GM18861 (cell line): Measurements from ENCODE around the gene AP1S2.
"Not testable (repeated sequence)": the region's sequence is repeated elsewhere in the genome, so short reads cannot be mapped to it uniquely, and the experiment has no call there.

Experiments
- ATAC-seq: cut with Tn5 transposase; IDR thresholded peaks from one replicate; pipeline ENCODE4 v1.9.1; 2021; ENCODE audit not compliant: unreplicated experiment

Gene AP1S2

DNA sequence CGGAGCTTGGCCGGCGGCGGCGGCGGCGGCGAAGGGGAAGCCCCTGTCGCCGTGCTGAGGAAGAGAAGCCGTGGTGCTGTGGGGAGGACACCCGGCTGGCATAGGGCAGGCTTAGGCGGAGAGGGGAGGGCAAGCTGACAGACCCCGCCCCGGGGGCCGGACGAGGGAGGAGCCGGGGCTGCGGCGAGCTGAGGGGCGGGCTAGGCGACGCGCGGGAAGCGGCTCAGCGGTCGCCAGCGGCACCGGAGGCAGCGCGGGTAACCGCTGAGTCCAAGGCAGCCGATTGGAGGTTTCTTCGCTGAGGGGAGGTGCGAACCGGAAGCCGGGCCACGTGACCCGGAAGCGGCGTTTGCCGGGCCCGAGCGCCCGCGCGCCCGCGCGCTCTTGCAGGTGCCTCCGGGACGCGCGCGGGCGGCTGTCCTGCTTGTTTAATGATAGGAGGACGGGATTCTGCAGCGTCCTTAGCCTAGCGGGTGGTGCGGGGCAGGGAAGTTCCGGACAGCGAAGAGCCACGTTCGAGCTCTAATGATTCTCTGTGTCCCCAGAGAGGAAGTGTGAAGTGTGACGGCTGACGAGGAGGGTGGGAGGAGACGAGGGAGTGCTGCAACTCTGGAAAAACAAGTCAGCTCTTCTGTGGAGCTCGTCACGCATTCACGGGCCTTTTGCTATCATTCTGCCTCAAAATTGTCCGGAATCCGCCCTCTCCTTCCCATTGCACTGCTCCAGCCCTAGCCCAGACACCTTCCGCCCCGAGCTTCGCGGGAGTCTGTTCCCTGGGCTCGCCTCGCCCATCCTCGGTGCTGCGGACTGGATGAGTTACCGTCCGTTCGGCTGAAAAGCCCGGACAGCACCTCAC, at the start of gene AP1S2:
Gene AP1S2 (minus strand): TSS at position 102 of the 856 bp plus-strand sequence. CDS start 2,289 bp downstream, outside the sequence.
- ATAC-seq = peak; percentile 87

DNA sequence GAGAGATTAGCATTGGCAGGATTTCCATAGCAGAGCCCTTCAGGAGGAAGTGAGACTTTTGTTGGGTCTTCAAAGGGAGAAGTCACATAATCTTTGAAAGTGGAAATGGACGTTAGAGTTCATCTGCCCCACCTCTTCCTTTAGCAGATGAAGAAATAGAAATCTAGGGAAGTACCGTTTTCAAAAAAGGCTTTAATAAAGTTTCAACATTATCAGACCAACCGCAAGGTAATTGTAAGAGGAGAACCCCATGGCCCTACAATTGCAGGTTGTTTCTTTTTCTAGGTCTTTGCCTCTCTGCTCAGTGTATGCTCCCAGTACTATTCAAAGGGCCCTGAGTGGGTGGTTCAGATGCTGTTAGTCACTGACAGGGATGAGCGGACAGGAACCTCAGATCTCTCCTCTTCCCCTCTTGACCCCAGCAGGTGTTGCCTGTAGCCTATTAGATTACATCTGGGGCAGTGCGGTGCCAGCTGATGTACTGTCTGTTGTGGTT, 48.6 kb upstream of the AP1S2 start:
- peak; percentile 92 for ATAC-seq

DNA sequence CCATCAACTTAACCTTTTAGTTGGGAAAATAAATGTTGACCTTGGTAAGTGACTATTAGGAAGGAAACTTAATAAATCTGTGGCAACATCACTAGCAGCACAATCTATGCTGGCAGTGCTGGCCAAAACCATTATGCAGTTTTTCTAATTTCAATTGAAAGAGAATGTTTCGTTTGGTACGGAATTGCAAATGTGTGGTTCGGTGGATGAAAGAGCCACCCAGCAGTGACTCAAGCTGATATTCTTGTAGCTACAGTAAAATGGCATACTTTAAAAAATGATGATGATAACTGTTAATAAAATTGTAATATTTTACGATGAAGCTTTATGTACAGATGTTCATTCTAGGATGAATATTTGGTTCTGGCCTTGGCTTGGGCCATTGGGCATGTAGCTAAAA, 40.7 kb upstream of the AP1S2 start:
- ATAC-seq = no peak

DNA sequence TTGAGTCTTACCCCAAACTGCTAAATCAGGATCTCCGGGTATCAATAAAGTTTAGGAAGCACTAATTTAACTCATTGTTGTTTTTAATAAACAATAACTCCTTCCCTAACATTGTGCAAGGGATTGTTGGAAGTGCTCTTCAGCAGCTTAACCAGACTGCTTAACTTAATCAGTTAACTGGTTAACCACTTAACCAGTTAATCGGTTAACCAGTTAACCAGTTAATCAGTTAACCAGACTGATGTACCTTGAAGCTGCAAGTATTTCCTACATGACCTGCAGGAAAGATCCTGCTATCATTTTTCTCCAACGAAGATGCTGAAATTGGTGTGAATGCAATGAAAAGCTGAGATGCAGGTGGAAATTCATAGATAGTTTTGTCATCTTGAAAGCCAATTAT, 40.1 kb upstream of the AP1S2 start:
- ATAC-seq = no peak

DNA sequence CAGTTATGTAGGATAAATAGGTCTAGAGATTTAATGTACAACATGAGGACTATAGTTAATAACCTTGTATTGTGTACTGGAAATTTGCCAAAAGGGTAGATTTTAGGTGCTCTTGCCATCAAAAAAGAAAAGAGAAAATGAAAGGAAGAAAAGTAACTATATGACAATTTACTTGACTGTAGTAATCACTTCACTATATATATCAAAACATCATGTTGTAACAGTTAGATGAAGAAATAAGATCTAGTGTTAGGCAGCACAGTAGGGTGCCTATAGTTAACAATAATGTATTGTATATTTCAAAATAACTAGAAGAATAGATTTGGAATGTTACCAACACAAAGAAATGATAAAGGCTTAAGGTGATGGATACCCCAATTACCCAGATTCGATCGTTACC, 35.9 kb upstream of the AP1S2 start:
- ATAC-seq = no peak

DNA sequence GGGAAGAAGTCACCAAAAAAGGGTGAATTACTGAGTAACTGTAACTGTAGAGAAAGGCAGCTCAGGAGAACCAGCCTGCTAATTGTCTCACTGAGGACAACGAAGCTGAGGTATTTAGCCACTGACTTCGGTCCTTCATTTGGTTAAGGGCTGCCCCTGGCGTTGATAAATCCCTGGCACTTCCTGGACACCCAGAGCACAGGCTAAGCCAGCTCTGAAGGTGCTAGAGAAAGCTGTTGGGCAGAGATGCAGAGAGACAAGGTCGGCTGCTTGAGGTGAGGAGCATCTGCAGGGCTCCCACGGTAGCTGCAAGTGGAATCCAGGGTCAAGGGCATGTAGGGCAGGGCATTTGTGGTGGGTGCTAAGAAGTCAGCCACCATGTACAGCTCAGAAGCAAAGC, 33.4 kb upstream of the AP1S2 start:
- ATAC-seq = no peak

DNA sequence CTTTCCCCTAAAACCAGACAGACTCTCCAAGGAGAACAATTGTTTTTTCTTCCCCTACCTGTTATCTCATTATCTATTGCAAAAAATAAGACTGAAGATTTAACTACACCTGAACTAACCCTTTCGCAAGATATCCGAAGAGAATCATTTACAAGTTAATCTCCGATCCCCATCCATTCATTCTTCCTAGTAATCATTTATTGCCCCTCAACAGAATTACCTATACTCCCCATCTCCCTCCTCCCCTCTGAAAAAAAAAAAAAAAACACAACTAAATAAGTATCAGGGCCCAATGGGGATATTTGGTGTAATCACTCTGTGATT, 28.9 kb upstream of the AP1S2 start:
- ATAC-seq = no peak

DNA sequence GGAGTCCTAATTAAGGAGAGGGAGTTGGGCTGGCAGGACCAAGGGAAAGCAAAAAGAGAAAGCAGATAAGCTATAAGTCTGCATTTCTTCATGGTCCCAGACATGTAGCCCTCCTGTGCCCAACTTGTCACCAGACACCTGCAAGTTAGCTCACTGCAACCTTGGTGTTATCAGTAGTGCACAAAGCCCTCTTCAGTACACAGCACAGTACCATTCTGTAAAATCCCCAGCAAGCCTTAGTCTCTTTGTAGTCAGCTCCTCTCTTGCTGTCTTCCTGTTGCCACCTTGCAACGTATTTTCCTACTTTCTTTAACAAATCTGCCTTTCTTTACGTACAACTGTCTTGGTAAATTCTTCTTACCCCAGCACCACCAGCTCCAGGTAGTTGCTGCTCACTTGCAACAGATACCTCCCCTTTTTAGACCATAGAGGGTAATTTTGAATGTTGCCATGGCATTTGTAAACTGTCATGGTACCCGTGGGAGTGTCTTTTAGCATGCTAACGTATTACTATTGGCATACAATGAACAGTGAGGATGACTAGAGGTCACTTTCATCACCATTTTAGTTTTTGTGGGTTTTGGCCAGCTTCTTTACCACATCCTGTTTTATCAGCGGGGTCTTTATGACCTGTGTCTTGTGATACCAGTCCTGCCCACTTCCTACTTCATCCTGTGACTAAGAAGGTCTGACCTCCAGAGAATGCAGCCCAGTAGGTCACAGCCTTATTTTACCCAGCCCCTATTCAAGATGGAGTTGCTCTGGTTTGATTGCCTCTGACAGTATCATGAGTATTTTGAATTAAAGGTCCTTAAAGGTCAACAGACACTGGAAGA, 28.3 kb upstream of the AP1S2 start:
- peak; percentile 90 for ATAC-seq

DNA sequence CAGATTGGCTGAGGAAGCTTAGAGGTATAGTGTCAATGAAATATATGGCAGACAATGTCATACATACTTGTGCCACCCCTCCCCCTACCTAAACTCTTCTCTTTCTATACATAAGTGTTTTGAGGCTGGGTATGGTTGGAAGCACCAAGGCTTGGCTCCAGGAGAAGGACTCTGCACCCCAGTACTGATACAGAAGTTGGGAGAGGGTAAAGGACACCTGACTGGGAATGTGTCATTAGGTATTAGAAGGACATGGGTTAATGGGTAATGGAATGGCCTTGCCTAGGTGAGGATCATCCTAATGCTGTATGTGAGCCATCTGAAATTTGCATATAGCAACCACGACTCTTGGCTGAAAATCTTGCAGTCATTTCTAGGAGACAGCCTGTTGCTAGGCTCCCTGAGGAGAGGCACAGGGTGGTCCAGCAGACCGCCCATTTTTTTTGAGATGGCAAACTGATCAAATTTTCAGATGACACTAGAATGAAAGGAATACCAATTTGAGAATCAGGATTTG, 26.8 kb upstream of the AP1S2 start:
- ATAC-seq = no peak

DNA sequence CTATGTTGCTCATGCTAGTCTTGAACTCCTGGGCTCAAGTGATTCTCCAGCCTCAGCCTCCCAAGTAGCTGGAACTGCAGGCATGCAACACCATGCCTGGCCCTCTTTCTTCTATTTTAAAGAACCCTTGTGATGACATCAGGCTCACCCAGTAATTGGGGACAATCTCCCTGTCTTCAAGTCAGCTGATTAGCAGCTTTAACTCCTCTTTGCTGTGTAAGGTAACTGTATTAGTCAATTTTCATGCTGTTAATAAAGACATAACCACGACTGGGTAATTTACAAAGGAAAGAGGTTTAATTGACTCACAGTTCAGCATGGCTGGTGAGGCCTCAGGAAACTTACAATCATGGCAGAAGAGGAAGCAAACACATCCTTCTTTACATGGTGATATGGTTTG, 23.3 kb upstream of the AP1S2 start:
- ATAC-seq = not testable (repeated sequence)

DNA sequence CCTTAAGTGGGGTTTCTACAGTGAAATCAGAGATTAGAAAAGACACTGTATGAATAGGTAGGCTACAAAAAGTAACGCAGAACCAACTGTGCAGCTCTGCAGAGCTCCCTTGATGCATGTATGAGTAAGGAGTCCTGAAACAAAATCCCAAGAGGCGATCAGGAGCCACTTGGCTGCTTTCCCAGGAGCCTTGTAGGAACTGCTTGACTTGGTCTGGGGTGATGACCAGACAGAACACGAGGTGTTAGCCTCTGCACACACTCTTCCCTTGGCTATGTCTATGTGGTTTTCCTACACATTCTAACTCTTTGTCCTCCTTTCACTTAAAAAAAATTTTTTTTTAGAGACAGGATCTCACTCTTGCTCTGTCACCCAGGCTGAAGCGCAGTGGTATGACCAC, 22.8 kb upstream of the AP1S2 start:
- ATAC-seq = no peak

DNA sequence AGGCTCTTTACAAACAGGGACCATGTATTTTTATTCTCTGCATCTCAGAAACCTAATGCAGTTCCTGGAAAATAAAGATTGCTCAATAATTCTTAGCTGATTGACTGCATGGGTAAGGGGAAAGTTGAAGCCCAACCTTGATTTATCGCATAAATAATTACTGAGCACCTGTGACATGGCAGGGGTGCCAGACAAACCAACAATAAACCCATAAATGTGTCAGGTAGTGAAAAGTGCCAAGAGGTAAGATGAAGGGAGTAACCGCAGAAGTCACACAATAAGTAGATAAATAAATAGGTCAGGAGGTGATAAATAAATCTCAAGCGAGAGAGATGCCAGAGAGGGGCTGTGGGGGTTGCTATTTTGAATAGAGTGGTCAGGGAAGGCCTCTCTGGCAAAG, 20.1 kb upstream of the AP1S2 start:
- no peak for ATAC-seq

DNA sequence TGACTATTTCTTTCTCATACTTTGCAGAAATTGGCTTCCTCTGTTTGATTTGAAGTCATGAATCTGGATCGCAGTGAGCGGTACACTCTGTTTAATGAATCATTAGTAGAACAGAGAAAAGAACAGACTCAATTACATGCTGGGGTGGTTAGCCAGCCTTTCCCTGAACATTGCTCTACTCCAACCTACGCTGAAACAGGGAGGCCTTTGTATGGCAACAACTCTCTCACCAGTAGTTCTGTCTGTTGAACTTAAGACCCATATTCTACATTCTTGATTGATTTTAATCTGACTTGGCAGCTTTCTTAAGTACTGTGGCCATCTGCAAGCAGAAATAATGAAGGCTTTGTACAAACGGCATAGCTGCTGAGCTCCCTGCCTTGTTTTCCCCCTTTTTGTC, 19.0 kb upstream of the AP1S2 start:
- no peak for ATAC-seq

DNA sequence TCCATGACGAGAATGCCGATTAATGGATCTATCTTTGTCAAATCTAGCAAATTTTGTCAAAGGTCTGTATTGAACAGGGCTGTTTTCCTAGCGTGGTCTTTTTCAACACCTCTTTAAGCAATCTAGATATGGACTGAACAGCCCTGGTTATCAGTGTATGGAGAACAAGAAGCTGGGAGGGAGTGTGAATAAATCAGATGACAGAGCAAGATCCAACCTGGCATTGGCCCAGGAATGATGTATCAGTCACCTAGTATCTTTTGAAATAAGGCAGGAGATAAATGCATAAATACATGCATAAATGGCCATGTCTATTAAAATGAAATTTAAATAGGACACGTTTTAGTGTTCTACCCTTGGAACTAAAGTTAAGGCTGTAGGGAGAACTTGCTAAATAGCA, 15.7 kb upstream of the AP1S2 start:
- no peak for ATAC-seq

DNA sequence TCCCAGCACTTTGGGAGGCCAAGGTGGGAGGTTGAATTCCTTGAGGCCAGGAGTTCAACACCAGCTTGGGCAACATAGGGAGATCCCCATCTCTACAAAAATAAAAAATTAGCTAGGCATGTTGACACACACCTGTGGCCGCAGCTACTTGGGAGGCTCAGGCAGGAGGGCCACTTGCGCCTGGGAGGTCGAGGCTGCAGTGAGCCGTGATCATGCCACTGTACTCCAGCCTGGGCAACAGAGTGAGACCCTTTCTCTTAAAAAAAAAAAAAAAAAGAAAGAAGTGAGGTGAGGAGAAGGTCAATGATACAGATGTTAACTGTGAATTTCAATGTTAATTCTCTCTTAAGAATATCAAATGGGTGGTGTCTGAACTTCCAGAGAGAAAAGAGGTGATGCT, 15.1 kb upstream of the AP1S2 start:
- no peak for ATAC-seq

DNA sequence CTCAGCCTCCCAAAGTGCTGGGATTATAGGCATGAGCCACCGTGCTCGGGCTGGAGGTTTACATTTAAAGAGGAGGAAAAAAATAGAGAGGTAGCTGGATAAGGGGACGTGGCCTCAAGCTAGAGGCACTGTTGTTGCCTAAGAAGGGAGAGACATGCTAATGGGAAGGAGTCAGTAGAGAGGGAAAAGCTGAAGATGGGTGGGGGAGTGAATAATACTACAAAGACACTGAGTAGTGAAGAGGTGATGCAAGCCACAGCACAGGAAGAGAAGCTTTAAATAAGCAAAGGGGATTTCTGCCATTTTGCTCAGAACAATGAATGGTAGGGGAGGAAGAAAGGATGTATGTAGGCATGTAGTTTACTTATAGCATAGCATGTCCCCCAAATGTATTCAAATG, 11.5 kb upstream of the AP1S2 start:
- ATAC-seq = no peak

DNA sequence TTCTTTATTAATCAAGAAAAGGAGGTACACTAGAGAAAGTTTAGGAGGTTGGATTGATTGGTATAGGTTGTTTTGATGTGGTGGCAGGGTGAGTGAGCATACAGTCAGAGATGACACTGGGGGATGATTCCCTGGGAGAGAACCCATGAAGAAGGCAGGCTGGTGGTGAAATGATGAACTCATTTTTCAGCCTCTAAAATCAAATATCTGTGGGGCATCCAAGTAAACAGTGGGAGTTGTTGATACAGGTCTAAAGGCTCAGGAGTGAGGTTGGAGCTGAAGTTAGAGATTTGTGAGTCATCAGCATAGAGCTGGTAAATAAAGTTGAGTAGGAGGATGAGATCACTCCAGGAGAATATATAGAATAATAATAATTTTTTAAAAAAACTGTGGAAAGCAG, 10.0 kb upstream of the AP1S2 start:
- ATAC-seq = no peak

DNA sequence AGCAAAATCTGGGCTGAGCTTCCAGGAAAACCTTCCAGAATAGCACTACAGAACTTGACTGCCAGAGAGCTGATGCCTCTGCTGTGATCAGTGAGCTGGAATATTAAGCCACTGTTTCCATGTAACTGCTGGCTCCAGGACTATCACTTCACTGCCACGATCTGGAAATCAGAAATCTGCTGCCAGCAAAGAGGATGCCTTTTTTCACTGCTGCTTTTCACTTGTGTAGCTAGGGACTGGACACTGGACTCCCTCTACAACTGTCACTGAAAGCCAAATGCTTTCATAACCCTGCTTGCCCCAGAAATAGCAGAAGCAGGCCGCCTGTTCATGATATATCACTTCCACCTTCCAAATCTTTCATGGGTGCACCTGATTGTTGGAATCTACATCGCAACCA, 9.4 kb upstream of the AP1S2 start:
- ATAC-seq = no peak

DNA sequence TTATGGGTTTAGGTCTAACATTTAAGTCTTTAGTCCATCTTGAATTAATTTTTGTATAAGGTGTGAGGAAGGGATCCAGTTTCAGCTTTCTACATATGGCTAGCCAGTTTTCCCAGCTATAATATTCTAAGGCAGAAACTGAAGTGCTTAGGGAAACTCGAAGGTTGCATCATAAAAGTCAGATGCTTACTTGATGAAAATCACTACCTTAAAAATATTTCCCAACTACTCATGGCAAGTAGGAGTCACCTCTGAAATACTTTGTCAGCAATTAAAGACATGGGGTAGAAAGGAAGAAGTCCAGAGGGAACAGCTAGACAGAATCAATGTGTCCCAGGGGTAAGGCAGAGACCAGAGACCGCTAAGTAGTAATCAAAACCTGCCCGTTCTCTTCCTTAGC, 6.3 kb upstream of the AP1S2 start:
- no peak for ATAC-seq

DNA sequence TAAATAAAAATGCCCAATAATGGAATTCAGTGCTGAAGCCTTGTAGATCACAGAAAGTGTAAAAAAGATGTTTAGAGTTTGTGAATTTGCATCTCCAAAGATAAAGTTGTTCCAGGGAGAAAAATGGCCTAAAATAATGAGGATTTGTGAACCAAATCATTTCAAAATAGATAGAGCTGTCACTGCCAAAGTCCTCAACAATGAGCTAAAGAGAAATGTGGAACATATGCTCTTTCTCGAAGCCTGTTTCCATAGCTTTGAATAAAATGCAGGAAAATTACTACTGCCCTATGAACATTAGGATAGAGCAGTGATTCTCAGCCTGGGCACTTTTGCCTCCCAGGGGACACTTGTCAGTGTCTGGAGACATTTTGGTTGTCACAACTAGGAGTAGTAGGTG, 3.4 kb upstream of the AP1S2 start:
- no peak for ATAC-seq

DNA sequence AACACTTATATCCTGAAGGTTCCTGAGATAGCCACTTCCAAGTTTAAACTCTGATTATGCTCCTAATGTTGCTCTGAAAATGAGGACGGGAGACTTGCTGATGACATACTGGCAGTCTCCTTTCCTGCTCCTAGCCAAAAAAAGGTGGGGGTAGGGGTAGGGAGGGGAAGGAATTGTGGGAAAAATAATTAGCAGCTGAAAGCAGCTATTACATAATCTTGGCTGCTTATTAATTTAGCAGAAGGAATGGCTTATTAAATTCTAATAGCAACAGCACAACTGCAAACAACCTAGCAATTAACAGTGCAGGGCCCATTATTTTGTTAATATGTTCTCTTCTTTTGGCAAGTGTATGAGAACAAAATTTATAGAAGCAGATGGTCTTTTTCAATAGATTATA, 2.0 kb upstream of the AP1S2 start:
- ATAC-seq = no peak

DNA sequence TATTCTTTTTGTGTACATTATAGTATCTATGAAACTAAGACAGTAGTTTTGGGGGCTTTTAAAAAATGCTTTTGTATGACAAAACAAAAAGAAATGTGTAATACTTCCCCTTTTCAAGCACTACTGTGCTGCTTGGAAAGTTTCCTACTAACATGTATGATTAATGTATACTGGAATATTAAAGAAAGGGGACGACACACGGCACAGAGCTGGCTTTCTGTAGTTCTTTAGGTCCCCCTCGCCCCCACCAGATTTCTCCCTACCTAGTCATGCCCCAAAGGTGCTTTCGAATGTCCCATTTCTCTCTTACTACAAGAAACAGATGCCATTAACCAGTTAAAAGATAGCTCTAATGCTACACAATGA, 1.6 kb upstream of the AP1S2 start:
- ATAC-seq = no peak
